ENCODE results near the gene NCKAP5. TPM values are rescaled to one million over a fixed set of nuclear protein-coding genes. Genes with fewer than 3 reads are reported as not detected.

The NCKAP5 gene
- total and polyA plus RNA-seq, 8 donors: 0.23 to 1.5 (median 0.44) TPM

GRCh38 chr2:132732694-132733093 is 835.6 kb downstream of the NCKAP5 start:
- no peaks in the 10 kb centered on the region for H3K9me3 ChIP-seq
- FAIRE-seq (no peak), ATAC-seq (no peak), DNase-seq (no peak)
- TF ChIP-seq, protein P1, sequence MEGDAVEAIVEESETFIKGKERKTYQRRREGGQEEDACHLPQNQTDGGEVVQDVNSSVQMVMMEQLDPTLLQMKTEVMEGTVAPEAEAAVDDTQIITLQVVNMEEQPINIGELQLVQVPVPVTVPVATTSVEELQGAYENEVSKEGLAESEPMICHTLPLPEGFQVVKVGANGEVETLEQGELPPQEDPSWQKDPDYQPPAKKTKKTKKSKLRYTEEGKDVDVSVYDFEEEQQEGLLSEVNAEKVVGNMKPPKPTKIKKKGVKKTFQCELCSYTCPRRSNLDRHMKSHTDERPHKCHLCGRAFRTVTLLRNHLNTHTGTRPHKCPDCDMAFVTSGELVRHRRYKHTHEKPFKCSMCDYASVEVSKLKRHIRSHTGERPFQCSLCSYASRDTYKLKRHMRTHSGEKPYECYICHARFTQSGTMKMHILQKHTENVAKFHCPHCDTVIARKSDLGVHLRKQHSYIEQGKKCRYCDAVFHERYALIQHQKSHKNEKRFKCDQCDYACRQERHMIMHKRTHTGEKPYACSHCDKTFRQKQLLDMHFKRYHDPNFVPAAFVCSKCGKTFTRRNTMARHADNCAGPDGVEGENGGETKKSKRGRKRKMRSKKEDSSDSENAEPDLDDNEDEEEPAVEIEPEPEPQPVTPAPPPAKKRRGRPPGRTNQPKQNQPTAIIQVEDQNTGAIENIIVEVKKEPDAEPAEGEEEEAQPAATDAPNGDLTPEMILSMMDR (IDR thresholded peaks at IDR 0.05): no peak
- no peak overlapping the region for H3K4me3 ChIP-seq
- H3K36me3 ChIP-seq: no peaks in the 10 kb centered on the region
- H3K27me3 ChIP-seq: no peaks in the 10 kb centered on the region
- intact Hi-C loops (cut with DNase I): no loop called here
- no peak overlapping the region for H3K27ac ChIP-seq
- 82 to 91% methylated on average over 6 of the region's 6 CpGs for WGBS, 2 donors
- H3K4me1 ChIP-seq: no peaks in the 10 kb centered on the region

DNA sequence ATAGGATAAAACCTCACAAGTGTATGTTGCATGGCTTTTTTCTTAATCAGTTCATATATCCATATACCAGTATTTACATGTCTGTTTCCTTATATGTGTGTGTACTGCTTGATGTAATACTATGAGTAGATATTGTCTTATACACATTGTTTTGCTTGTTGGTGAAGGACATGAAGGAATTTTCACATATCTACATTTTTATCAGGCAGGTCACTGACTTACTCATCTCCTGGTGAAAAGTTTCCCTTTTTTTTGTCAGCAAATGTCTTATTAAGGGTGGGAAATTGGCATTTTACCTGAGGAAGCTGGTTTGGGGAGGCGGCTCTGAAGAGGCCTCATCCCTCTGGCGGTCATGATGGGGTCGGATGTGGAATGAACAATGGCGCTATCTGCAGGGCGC is 836.8 kb downstream of the NCKAP5 start:
- no peak overlapping the region for H3K27ac ChIP-seq
- ATAC-seq: no peak
- no peak for FAIRE-seq
- intact Hi-C loops (cut with DNase I): no loop called here
- no peaks in the 10 kb centered on the region for H3K4me1 ChIP-seq
- no peaks in the 10 kb centered on the region for H3K36me3 ChIP-seq
- 93 to 95% methylated on average over 5 of the region's 5 CpGs for WGBS, 2 donors
- TF ChIP-seq, protein P1 (IDR thresholded peaks at IDR 0.05): no peak
- no peak for DNase-seq
- H3K27me3 ChIP-seq: no peaks in the 10 kb centered on the region
- no peak overlapping the region for H3K4me3 ChIP-seq
- H3K9me3 ChIP-seq: no peaks in the 10 kb centered on the region

DNA sequence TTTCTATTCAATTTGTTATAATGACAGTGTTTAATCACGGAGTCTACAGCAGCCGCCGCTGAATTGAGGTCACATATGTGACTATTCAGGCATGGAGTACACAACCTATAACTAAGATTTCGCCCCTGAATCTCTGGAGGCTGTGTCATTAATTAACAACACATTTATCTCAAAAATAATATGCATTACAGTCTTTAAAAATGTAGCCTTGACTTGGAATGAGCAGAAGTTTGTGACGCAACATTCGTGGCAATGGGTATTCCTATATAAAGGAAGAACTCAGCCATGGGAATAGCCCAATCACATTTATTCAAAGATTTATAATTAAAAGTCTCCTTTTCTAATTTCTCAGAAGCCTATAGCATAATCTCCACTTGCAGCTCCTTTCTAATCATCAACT is 837.7 kb downstream of the NCKAP5 start:
- Histone ChIP-seq H3K4me3 (no peak overlapping the region), H3K36me3 (no peaks in the 10 kb centered on the region), H3K4me1 (no peaks in the 10 kb centered on the region), H3K27me3 (no peaks in the 10 kb centered on the region), H3K27ac (no peak overlapping the region), H3K9me3 (no peaks in the 10 kb centered on the region)
- DNase-seq (no peak), ATAC-seq (no peak), FAIRE-seq (no peak)
- WGBS, 2 donors: 83 to 85% methylated on average over 6 of the region's 6 CpGs
- TF ChIP-seq, protein P1 (IDR thresholded peaks at IDR 0.05): no peak
- intact Hi-C loops (cut with DNase I): no loop called here

GRCh38 chr2:132729522-132729921 is 838.7 kb downstream of the NCKAP5 start:
- Histone ChIP-seq H3K4me1 (no peaks in the 10 kb centered on the region), H3K27ac (no peak overlapping the region), H3K4me3 (no peak overlapping the region), H3K9me3 (no peaks in the 10 kb centered on the region), H3K27me3 (no peaks in the 10 kb centered on the region), H3K36me3 (no peaks in the 10 kb centered on the region)
- intact Hi-C loops (cut with DNase I): no loop called here
- FAIRE-seq: no peak
- DNase-seq: no peak
- ATAC-seq: no peak
- TF ChIP-seq, protein P1 (IDR thresholded peaks at IDR 0.05): no peak

- ATAC-seq (no peak), DNase-seq (no peak), FAIRE-seq (no peak)
- TF ChIP-seq, protein P1 (IDR thresholded peaks at IDR 0.05): no peak
- Histone ChIP-seq H3K27ac (no peak overlapping the region), H3K4me1 (no peaks in the 10 kb centered on the region), H3K4me3 (no peak overlapping the region), H3K9me3 (no peaks in the 10 kb centered on the region), H3K36me3 (no peaks in the 10 kb centered on the region), H3K27me3 (no peaks in the 10 kb centered on the region)
- intact Hi-C loops (cut with DNase I): no loop called here
- WGBS, 2 donors: 79 to 88% methylated on average over 4 of the region's 4 CpGs
These were observed 842.1 kb downstream of the NCKAP5 start for GRCh38 chr2:132726155-132726554.

Measured in pancreas (tissue), 10 donors.